A172 (cell line): Measurements from ENCODE around the gene GATB. TPM values are rescaled to one million over a fixed set of nuclear protein-coding genes. Genes with fewer than 3 reads are reported as not detected.

ENCODE experiments used
- DNase-seq: peaks from one replicate; pipeline ENCODE4 v3.0.0-alpha.2; 2015; ENCODE audit warnings: low spot score
- total RNA-seq: library from RNA; depleted of rRNA; stranded (reverse); fragments of >200 nt; shearing (Covaris generic); gene quantifications from 2 replicates; pipeline ENCODE4 v1.2.3, GENCODE V29; 2014

Gene GATB
- total RNA-seq, 1 experiment from 2014 or later = 22.6 TPM

DNA sequence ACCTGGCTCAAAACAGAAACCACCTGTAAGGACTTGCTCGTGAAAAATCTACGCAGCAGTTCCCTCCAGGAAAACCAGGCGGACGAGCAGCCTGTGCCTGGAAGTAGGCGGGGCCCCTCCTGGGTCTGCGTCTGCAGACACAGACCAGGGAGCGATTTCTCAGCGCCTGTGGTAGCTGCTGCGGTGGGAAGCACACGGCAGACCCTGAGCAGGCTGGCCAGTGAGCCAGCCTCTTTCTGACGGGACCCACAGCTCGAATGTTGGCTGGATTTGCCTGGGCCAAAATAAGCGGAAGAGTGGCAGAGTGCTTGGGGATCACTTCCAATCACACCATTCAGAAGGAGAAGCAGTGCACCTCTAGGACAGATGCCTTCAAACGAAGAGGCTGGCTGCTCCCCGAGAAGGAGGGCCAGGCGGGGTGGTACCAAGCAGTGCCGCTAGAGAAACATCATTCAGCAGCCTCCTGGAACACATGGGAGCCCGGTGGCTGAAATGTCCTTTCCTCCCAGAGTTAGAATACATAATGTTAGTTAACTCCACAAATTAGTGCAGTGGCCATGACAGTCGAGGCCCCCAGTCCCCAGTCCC, 85.9 kb downstream of the GATB start:
- DNase-seq = no peak

DNA sequence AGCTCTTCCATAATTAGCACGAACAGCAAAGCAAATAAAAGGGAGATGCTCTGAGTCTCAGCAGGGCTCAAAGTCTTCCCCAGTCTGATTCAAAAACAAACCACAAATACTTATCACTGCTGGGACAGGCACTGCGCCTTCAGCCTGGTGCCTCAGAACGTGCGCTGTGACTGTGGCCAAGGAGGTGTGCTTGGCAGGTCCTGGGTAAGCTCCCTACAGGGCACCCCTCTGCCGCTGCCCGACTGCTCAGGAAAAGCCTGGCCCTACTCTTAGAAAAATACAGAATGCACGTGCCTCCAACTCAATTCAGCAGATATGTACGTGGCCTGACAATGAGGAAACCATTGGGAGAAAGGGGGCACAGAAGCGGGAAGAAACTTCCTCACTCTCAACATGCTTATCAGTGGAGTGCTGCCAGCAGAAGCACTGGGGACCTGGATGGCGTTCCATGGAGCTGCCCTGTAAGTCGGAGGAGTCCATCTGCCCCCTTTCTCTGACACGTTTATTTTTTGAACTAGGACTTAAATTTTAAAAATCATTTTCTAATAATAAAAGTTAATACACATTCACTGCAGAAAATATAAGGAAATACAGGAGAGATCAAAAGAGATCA, 86.8 kb downstream of the GATB start:
- no peak for DNase-seq

DNA sequence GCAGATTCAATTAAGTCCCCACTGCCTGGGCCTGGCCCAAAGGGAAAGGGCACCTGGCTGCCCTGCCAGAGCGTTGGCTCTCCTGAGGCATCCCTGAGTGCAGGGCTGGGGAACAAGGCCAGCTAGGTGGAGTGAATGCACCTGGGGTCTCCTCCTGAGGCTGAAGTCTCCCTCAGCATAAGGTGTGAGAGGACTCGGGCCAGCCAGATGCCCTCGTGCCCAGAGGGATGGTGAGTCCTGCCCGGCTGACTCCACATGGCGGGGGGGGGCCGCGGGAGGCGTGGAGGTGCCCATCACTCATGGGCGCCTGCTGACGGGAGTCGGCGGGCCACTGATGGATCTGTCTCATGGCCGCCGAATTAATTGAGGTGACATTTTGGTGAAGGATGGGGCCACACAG, 87.8 kb downstream of the GATB start:
- DNase-seq = no peak

DNA sequence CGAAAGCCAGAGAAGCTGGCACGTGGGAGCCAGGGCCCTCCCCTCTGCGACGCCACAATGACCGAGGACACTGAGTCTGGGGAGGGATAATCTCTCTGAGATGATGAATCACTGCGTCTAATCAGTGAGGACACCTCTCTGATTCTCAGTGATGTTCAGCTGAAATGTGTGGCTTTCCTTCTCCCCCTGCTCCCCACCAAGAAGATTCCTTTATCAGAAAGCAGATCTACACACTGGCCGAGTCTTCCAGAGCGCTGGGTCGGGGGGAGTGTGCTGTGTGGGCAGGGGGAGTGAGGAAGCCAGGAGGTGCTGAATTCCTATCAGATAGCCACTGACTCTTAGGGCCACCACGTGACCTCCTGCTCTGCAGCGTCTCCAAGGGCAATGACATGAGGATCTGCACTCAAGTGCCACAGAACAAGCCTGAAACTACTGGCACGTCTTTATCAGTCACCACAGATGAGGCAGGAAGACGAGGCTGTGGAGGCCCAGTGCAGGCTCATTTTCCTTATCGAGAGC, 89.2 kb downstream of the GATB start:
- DNase-seq = no peak

DNA sequence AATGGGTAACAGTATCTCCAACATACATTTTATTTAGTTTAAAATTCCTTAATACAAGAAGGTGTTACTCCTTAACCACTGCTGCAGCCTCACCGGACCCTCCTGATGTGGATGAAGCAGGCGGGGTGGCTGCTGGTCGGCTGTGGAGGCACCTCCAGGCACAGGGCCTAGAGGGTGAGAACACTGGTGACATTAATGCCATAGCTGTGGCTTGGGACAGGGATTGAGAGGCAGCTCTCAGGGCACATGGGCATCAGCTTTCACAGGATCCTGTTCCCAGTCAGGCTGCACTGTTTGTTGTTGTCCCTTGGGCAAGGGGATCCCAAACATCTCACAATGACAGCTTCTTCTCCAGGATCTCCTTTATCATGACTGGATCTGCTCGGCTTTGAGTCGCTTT, 90.0 kb downstream of the GATB start:
- no peak for DNase-seq

DNA sequence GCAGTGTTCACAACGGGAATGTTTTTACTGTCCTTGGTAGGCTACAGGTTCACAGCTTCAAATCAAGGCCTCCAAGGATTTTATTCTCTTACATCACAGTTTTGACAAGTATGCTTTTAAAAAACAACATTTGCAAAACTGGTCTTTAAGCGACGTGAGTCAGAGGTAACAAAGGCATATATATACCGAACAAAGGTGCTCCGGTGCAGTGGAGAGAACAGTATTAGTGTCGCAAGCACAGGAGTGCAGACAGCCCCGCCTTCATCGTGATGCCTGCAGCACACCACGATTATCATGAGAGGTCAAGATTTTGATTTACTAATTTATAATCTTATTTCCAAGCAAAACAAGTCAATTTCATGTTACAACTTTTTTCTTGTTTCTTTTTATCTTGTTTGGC, 90.8 kb downstream of the GATB start:
- no peak for DNase-seq

DNA sequence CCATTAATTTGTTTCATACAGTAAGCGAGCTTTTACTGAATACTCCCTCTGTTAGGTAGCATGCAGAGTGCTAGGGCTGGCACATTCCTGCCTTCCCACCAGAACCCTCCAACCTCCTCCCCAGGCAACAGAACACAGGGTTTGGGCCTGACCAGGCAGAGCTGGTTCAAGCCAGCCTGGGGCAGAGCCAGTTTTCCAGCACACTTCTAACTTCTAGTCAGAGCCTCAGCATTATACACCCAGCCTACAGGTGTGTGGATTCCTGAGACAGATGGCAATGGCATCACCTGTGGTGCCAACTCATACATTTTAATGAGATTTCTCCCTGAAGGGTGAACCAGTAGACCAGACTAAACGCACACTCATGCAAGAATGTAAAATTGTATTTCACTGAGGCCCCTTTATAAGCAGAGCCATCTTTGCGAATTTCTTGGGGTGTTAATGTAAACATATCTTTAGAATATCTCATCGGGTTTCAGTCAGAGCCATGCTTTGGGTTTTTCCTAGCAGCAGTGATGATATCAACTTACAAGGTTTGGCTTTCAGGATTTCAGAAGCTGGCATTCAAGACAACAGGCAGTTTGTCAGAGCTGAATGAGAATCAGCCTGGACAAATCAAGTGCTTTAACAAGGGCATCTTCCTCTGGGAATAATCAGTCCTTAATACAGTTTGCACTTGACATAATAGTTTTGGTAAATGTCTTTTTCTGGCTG, 92.0 kb downstream of the GATB start:
- no peak for DNase-seq

DNA sequence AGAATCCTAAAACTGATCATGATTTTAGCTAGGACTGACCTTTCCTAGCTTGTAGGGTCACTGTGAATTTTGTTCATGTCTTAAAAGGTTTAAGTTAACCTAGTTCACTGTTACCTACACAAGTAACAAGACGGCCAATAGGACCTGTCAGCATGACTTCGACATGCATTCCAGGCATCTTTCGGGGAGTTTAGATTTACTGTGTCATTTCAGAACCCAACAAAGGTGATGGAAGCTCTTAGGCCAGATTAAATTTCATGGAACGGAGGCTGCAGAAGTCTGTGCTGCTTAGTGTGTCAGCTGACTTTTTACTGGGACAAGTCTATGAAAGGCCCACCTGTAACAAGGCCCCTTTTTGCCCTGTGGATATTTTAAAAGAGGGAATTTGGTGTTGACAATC, 93.1 kb downstream of the GATB start:
- no peak for DNase-seq

DNA sequence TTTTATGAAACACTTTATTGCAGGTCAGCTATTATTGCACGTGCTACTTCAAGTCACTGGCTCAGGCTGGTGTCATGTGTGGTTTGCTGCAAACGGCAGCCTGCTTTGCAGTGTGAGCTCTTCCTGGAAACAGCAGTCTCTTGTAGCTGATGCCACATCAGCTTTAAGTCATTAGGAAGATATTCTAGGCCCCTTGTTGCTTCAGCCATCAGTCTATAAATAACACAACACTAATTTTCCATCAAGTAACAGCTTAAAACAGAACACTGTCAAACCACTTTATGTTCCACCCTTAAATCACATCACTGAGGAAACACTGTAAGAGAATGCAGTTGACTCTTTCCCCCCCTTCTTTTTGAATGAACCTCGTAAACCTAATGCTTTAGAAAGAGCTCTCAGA, 93.8 kb downstream of the GATB start:
- no peak for DNase-seq

DNA sequence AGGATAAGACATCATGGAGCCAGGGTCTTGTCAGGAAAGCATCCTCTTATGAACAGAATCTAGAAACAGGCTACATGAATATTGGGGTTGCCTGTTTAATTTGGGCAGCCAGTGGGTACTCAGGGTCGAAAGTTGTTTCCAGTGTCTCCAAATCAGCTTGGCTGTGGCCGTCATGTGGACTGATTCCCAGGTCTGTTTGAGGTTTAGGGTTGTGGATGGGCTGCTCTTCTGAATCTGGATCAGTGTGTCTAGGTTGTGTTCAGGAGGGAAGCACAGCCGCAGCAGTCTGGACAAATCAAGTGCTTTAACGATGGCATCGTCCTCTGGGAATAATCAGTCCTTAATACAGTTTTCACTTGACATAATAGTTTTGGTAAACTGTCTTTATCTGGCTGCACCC, 94.3 kb downstream of the GATB start:
- no peak for DNase-seq

DNA sequence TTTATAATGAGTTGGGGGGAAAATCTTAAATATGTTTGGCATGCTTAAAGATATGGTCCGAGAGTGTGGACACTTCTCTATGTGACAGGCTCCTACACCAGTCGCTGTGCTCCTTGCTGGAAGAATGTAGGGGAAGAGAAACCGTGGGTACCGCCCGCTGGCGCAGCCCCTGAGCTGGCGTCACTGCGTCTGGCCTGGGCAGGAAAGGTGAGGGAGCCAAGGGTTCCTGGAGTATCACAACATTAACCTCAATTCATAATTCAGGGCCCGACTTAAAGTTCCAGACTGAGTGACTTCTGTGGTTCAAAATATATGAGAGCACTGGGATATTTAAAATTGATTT, 95.1 kb downstream of the GATB start:
- no peak for DNase-seq

DNA sequence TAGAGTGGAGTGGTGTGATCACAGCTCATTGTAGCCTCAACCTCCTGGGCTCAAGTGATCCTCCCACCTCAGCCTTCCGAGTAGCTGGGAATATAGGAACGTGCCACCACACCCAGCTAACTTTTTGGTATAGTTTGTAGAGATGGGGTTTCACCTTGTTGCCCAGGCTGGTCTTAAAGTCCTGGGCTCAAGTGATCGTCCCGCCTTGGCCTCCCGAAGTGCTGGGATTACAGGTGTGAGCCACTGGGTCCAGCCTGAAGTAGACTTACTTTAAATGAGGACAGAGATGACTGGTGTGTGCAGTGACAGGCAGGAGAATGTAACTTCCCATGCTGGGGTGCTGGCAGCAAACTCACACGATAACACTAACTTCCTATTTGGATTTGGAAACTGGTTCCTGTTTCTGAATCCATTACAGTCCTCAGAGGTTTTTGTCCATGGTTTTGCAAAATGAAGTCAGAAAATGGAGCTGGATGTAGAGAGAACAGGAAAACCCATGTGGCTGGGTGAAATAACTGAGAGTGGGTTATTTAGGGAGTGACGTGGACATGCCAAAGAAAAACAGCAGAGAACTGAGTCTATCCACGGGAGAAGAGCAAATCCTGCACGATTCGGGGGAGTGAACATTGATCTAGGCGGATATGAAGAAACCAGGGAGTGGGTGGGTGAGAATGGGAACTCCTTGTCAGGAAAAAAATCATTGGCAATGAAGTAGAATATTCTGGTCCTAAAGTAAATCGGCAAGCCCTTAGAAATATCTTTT, 95.6 kb downstream of the GATB start:
- DNase-seq = no peak

DNA sequence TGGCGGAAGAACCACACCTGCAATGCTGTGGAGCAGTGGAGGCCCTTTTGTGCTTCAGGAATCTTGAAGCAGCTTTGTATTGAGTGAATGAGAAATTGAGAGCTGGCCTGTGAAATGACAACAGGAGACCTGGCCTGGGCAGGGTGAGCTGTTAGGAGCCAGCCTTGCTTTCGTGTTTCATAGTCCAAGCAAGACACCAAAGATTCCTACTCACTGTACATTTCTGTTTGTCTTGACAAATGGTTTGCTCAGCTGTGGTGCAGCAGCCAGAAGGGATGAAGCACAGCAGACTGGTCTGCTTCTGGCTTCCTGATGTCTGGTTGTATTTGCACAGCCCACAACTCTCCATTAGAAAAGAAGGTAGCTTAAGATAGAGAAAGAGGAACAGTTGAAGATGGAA, 96.5 kb downstream of the GATB start:
- DNase-seq = no peak

DNA sequence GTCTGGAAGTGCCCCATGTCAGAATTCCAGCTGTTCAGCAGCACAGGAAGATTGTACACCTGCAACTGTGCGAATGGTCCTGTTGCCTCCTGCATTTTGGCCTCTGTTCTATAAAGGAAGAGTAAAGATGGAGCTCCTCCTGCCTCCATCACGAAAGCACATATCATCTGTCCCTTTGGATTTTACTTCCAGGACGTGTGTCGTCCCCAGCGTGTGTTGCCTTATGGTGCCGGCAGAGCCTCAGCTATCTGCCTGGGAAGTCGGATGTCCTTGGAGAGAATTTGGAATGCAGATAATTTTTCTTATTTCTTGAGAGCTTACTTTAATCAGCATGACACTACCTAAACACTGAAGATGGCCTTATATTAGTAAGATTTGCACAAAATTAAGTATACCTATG, 97.7 kb downstream of the GATB start:
- DNase-seq = no peak

DNA sequence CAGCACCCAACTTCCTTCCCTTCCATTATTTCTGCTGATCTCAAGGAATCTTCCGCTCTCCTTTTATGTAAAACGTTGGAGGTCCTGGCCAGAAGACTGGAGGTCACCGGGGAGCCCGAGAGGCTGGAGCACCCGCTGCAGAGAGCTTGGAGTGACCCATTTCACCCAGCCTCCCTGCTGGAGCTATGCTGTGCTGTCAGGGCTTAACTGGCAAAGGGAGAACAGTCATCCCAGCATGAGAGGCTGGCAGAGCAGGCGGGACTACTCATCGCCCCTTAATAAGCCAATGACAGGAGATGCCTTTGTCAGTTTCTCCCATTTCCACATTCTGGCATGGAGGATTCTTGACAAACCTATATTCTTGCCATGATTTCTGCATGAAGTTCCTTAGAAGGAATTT, 98.9 kb downstream of the GATB start:
- no peak for DNase-seq

DNA sequence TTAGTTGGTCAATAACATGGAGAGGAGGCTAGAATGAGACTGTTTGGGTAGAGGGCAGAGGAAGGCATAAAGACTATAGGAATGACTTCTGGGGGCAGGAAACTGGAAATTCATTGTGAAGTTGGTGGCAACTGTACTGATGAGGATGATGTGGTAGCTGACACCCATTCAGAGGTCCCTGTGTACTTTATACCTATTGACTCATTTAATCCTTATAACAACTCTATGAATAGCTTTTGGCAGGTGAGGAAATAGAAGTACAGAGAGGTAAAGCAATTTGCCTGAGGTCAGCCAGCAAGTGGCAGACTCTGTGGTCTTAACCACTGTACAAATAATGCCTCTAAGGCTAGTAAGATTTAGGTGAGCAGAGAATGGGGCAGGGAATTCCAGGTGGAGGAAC, 100.1 kb downstream of the GATB start:
- DNase-seq = no peak

DNA sequence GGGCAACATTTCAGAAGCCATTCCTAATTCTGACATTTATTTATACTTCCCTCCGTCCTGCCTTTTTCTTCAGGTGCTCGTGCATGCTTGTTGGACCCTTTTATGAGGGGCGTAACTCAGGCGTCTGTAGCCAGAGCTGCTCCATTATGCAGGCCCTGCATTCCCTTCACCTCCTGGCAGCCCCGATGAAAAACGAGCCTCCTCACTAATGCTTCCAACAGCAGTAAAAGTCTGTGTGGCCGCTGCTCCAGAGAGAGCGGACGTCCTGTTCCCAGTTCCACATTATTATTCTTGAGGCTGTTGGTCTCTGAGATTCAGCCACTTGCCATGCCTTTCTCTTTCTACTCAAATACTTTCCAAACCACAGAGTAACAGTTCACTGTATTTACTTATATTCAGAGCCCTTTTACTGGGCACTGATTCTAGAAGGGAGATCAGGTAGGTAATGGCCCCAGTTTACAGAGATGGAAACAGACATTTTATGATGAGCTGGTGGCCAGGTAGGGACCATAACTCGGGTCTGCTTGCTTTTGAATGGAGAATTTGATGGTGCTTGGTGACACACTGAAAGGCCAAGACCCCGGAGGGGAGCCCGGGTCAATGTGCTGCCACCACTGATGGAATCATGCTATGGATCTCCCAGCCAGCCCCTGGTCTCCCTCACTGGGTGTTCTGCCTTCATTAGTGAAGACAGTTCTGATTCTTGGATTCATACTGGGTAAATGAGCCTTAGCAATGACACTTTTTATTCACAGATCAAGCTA, 101.0 kb downstream of the GATB start:
- no peak for DNase-seq

DNA sequence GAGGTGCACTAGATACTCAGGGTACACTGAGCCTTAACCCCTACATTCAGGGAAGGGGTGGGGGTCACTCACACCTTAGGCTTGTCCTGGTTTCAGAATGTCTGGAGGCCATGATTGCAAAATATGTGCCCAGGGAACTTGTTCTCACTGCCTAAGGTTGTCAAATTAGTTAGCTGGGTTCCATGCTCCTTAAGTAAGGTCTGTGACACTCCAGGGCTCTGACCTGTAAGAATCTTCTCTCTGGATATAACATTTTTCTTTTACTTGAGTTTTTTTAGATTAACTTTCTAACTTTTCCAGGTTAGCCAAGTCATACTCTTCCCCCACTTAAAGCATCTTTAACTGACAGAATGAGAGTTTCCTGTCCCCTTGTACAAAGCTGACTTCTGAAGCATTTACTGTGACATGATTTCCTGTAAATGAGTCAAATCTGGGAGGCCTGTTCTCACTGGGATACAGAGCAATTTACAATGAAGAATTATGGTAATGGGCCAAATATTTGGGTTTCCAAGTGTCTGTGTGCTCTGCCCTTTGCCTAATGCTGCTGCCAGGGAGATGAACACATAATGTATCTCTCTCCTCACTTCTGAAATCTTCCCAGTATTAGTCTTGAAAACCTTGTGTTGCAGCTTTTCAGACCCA, 101.7 kb downstream of the GATB start:
- DNase-seq = peak; percentile 7

DNA sequence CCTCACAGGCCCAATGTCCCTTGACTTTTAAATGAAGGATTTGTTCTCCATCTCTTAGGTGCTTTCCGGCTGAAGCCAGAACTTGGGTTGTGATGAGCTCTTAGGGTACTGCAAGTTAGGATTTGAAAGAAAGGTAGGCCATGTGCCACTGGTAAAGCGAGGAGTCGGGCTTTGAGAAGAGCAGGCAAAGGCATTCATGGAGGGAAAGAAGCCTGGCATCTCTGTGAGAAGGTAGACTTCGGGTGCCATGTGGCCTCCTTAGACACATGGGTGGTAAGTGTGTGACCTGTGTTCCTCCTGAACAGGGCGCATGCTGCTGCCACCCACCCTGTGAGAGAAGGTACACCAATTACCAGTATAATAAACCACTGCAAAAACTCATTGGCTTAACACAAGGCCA, 102.9 kb downstream of the GATB start:
- no peak for DNase-seq

DNA sequence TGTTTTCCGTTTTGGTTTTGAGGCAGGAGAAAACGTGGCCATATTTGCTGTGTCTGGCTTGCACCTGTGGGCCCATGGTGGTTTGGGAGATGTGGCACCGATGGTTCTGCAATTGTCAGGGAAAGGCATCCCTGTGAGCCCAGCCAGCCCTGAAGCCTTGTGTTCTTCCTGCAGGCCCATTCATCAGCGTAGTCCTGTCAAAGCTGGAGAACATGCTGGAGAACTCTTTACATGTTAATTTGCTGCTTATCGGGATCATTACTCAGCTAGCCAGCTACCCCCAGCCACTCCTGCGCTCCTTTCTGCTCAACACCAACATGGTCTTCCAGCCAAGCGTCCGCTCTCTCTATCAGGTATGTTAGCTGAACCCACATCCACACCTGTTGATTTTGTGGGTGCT, 104.7 kb downstream of the GATB start:
- no peak for DNase-seq

DNA sequence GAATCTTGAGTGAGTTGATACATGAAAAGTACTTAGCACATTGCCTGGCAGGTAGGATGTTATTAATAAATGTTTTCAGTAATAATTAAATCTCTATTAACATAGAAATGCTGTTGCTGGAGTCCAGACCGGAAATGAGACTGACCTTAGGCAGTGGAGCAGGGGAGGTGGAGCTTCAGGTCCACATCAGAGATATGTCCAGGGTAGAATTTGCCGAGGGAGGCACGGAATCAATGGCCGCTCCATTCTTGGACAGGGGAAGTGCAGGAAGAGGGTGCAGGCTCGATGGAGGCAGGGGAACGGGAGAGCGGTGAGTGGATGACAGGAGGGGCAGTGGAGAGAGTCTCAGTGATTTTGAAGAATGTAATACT, 107.3 kb downstream of the GATB start:
- DNase-seq = no peak
